GM15510 (cell line): ENCODE data around the gene CEACAM16.

Source experiments
- POLR2A ChIP-seq: IDR thresholded peaks from 3 replicates; pipeline ENCODE4 v1.6.1; 2011; ENCODE audit warnings: borderline replicate concordance; ENCODE audit not compliant: insufficient read length; ENCODE audit errors: extremely low read depth

CEACAM16 gene

GRCh38 chr19:44689290-44690130, 9.4 kb upstream of the CEACAM16 start:
- TF ChIP-seq POLR2A, result no peak

- TF ChIP-seq POLR2A, result no peak
These were observed 8.9 kb upstream of the CEACAM16 start for GRCh38 chr19:44690131-44690440.

GRCh38 chr19:44692379-44692721, 6.6 kb upstream of the CEACAM16 start:
- no peak for TF ChIP-seq POLR2A

GRCh38 chr19:44694184-44694579, 4.8 kb upstream of the CEACAM16 start:
- TF ChIP-seq POLR2A, result no peak

GRCh38 chr19:44696939-44697669, 1.8 kb upstream of the CEACAM16 start:
- TF ChIP-seq POLR2A, result no peak

- no peak for TF ChIP-seq POLR2A
These were observed 1.3 kb upstream of the CEACAM16 start for GRCh38 chr19:44697670-44698034.

- no peak for TF ChIP-seq POLR2A
These were observed 1.6 kb downstream of the CEACAM16 start for GRCh38 chr19:44700547-44700946.

- TF ChIP-seq POLR2A, result no peak
These were observed 2.3 kb downstream of the CEACAM16 start for GRCh38 chr19:44701228-44701627.

GRCh38 chr19:44702551-44703176, 3.7 kb downstream of the CEACAM16 start:
- no peak for TF ChIP-seq POLR2A

GRCh38 chr19:44703336-44704078, 4.6 kb downstream of the CEACAM16 start:
- no peak for TF ChIP-seq POLR2A

GRCh38 chr19:44704982-44705381, 6.0 kb downstream of the CEACAM16 start:
- no peak for TF ChIP-seq POLR2A

GRCh38 chr19:44705502-44706010, 6.6 kb downstream of the CEACAM16 start:
- no peak for TF ChIP-seq POLR2A

- TF ChIP-seq POLR2A, result no peak
These were observed 7.7 kb downstream of the CEACAM16 start for GRCh38 chr19:44706506-44707236.

GRCh38 chr19:44707794-44708193, 8.8 kb downstream of the CEACAM16 start:
- no peak for TF ChIP-seq POLR2A
